Progenitor cell of endocrine pancreas (in vitro differentiated cells): ENCODE data around the gene PRKCH. TPM values are rescaled to one million over a fixed set of nuclear protein-coding genes. Genes with fewer than 3 reads are reported as not detected.

Experiments used
- DNase-seq: peaks from one replicate; pipeline ENCODE4 v3.0.0; 2021; ENCODE audit warnings: low spot score; ENCODE audit not compliant: unreplicated experiment
- H3K27ac Mint-ChIP-seq: 2 replicates; pipeline ENCODE4 v1.8.0; 2021; ENCODE audit warnings: mild to moderate bottlenecking, moderate library complexity, mixed read lengths
- H3K27me3 Mint-ChIP-seq: 2 replicates; pipeline ENCODE4 v1.8.0; 2021; ENCODE audit warnings: mixed read lengths
- H3K36me3 Mint-ChIP-seq: 2 replicates; pipeline ENCODE4 v1.8.0; 2022; ENCODE audit warnings: mixed read lengths; ENCODE audit not compliant: insufficient read depth
- H3K4me1 Mint-ChIP-seq: 2 replicates; pipeline ENCODE4 v1.8.0; 2021; ENCODE audit warnings: low read depth, mixed read lengths
- H3K4me3 Mint-ChIP-seq: 2 replicates; pipeline ENCODE4 v1.8.0; 2021; ENCODE audit warnings: low read depth, mild to moderate bottlenecking, moderate library complexity, mixed read lengths
- H3K9me3 Mint-ChIP-seq: 2 replicates; pipeline ENCODE4 v1.8.0; 2021; ENCODE audit warnings: low read depth, mixed read lengths
- CTCF ChIP-seq: fragments of 200-600 bp; sonication (generic); IDR thresholded peaks from one replicate; pipeline ENCODE4 v1.5.0; 2021; ENCODE audit warnings: antibody characterized with exemption, mild to moderate bottlenecking; ENCODE audit not compliant: unreplicated experiment
- total RNA-seq: library from RNA; stranded (reverse); gene quantifications from 2 replicates; pipeline ENCODE4 v1.2.1, GENCODE V29; 2021

Gene PRKCH
- total RNA-seq, 1 donor from 2014 or later = 4.5 TPM

- Mint-ChIP-seq H3K27me3 (peaks cover 18% of the 10 kb centered on the region), H3K4me1 (peaks cover 5% of the 10 kb centered on the region), H3K4me3 (no peak overlapping the region), H3K9me3 (no peaks in the 10 kb centered on the region), H3K27ac (no peak overlapping the region), H3K36me3 (no peaks in the 10 kb centered on the region)
- TF ChIP-seq CTCF = no peak
- DNase-seq = no peak
Observed at GRCh38 chr14:61395115-61395725, 73.8 kb downstream of the PRKCH start.

- Mint-ChIP-seq H3K9me3 (no peaks in the 10 kb centered on the region), H3K4me3 (no peak overlapping the region), H3K27ac (no peak overlapping the region), H3K36me3 (no peaks in the 10 kb centered on the region), H3K27me3 (peaks cover 22% of the 10 kb centered on the region), H3K4me1 (peaks cover 5% of the 10 kb centered on the region)
- no peak for TF ChIP-seq CTCF
- no peak for DNase-seq
Observed at GRCh38 chr14:61396279-61396678, 74.9 kb downstream of the PRKCH start.

- H3K9me3 Mint-ChIP-seq = no peaks in the 10 kb centered on the region
- no peak overlapping the region for H3K4me3 Mint-ChIP-seq
- no peak for DNase-seq
- no peak overlapping the region for H3K27ac Mint-ChIP-seq
- peaks cover 22% of the 10 kb centered on the region for H3K27me3 Mint-ChIP-seq
- peaks cover 5% of the 10 kb centered on the region for H3K4me1 Mint-ChIP-seq
- no peak for TF ChIP-seq CTCF
- no peaks in the 10 kb centered on the region for H3K36me3 Mint-ChIP-seq
Observed at GRCh38 chr14:61396694-61397093, 75.3 kb downstream of the PRKCH start.

GRCh38 chr14:61397615-61398014, 76.2 kb downstream of the PRKCH start:
- Mint-ChIP-seq H3K9me3 (no peaks in the 10 kb centered on the region), H3K4me3 (no peak overlapping the region), H3K27me3 (peaks cover 22% of the 10 kb centered on the region), H3K27ac (no peak overlapping the region), H3K36me3 (no peaks in the 10 kb centered on the region), H3K4me1 (peaks cover 5% of the 10 kb centered on the region)
- TF ChIP-seq CTCF = no peak
- DNase-seq = no peak

- Mint-ChIP-seq H3K4me3 (no peak overlapping the region), H3K27ac (no peak overlapping the region), H3K36me3 (no peaks in the 10 kb centered on the region), H3K27me3 (peaks cover 22% of the 10 kb centered on the region), H3K9me3 (no peaks in the 10 kb centered on the region), H3K4me1 (peaks cover 4% of the 10 kb centered on the region)
- no peak for TF ChIP-seq CTCF
- DNase-seq = no peak
Observed at GRCh38 chr14:61398221-61398620, 76.8 kb downstream of the PRKCH start.
